CD8-positive, alpha-beta memory T cell (primary cell): Measurements from ENCODE around the gene MAMDC4. TPM values are rescaled to one million over a fixed set of nuclear protein-coding genes. Genes with fewer than 3 reads are reported as not detected.
"Not testable (repeated sequence)": the region's sequence is repeated elsewhere in the genome, so short reads cannot be mapped to it uniquely, and the experiment has no call there.

Experiments
- CTCF ChIA-PET: fragments of 350-600 bp; sonication (Branson Sonifier 250); formaldehyde crosslinking; loops from one replicate; lab custom pipeline; 2021; ENCODE audit warnings: antibody characterized with exemption; lab: Charles Lee
- POLR2A ChIA-PET: fragments of 350-600 bp; sonication (Branson Sonifier 250); formaldehyde crosslinking; loops from one replicate; lab custom pipeline; 2021; ENCODE audit warnings: antibody characterized with exemption; lab: Charles Lee
- DNase-seq, 5 donors: peaks; one replicate each; pipeline versions ENCODE4 v3.0.0 to v3.0.0-alpha.2; 2020 to 2022; ENCODE audit warnings: mixed read lengths in 1 of 5
- H3K27ac ChIP-seq: one replicate; pipeline ENCODE4 v1.7.0; 2013; ENCODE audit warnings: low read depth, mild to moderate bottlenecking, low read length, moderate library complexity
- H3K27me3 ChIP-seq: 2 replicates; pipeline ENCODE4 v1.7.0; 2013; ENCODE audit warnings: low read length, mild to moderate bottlenecking; ENCODE audit not compliant: insufficient read depth, poor library complexity, severe bottlenecking
- H3K36me3 ChIP-seq: 2 replicates; pipeline ENCODE4 v1.7.0; 2013; ENCODE audit warnings: mild to moderate bottlenecking, low read length, moderate library complexity; ENCODE audit not compliant: insufficient read depth
- H3K4me1 ChIP-seq: 2 replicates; pipeline ENCODE4 v1.7.0; 2013; ENCODE audit warnings: mild to moderate bottlenecking, low read length, moderate library complexity; ENCODE audit not compliant: insufficient read depth
- H3K4me3 ChIP-seq: 2 replicates; pipeline ENCODE4 v1.7.0; 2013; ENCODE audit warnings: mild to moderate bottlenecking, low read length
- H3K9me3 ChIP-seq: 2 replicates; pipeline ENCODE4 v1.7.0; 2013; ENCODE audit warnings: mild to moderate bottlenecking, low read length
- H3K27ac Mint-ChIP-seq, 8 donors: one replicate each; pipeline ENCODE4 v1.8.0; 2020 to 2021; ENCODE audit warnings: mixed read lengths in 8 of 8, mild to moderate bottlenecking in 6 of 8, inconsistent platforms in 3 of 8, moderate library complexity in 3 of 8
- H3K27me3 Mint-ChIP-seq, 2 donors: one replicate each; pipeline ENCODE4 v1.8.0; 2020 to 2021; ENCODE audit warnings: mixed read lengths in 2 of 2, mild to moderate bottlenecking in 1 of 2, moderate library complexity in 1 of 2
- H3K36me3 Mint-ChIP-seq, 3 donors: one replicate each; pipeline ENCODE4 v1.8.0; 2020 to 2021; ENCODE audit warnings: mixed read lengths in 3 of 3, inconsistent platforms in 1 of 3, mild to moderate bottlenecking in 1 of 3
- H3K4me1 Mint-ChIP-seq, 3 donors: one replicate each; pipeline ENCODE4 v1.8.0; 2020 to 2021; ENCODE audit warnings: mixed read lengths in 3 of 3, inconsistent platforms in 1 of 3, mild to moderate bottlenecking in 1 of 3
- H3K4me3 Mint-ChIP-seq, 7 donors: one replicate each; pipeline ENCODE4 v1.8.0; 2020 to 2021; ENCODE audit warnings: mixed read lengths in 7 of 7, mild to moderate bottlenecking in 6 of 7, moderate library complexity in 4 of 7, inconsistent platforms in 2 of 7
- H3K9me3 Mint-ChIP-seq, 5 donors: one replicate each; pipeline ENCODE4 v1.8.0; 2020 to 2022; ENCODE audit warnings: mixed read lengths in 5 of 5, mild to moderate bottlenecking in 3 of 5, moderate library complexity in 2 of 5, inconsistent platforms in 1 of 5
- polyA plus RNA-seq: library from polyadenylated mRNA; unstranded; fragments of 300-500 nt; fragmentation: Illumina TruSeq; gene quantifications from one replicate; pipeline ENCODE4 v1.2.3, GENCODE V29; 2021
- total RNA-seq, 2 experiments: library from RNA; stranded (reverse); gene quantifications; one replicate each; pipeline ENCODE4 v1.2.3, GENCODE V29; 2021

MAMDC4 gene
- total and polyA plus RNA-seq, 3 experiments from 2014 or later = 12.2 to 12.9 TPM; not detected in 1

DNA sequence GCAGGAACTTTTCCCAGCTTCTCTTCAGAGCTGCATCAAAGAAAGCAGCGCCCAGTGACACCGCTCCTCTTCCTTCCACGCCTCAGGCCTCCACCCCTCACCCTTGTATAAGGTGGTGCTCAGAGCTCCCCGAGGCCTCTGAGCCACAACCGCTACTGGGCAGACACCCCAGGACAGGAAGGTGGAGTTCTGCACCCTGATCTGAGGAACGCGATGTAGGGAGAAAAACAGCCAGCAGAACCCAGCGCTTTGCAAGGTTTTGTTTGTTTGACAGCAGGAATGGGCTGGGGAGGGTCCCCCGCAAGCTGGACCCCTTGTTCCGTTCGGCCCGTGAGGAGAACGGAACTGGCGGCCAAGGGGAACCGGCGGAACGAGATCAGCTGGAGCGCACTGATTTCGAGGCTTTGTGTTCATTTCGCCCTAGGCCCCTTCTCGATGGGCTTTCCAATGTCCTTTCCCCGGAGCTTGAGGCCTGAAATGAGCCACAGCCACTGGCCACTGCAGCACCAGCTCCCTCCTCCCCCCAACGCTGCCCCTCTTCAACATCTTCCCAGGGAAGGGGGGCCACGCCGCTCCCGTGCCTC lies 9.8 kb downstream of the MAMDC4 start:
- CTCF ChIA-PET = interaction anchor here (1.0 to 1.6 kb wide), 3 partner anchors 13 to 20 kb away, joined by 3 to 4 read pairs (median 4); partner anchors contain the start of gene AJM1
- H3K4me1 ChIP-seq = peaks cover 7% of the 10 kb centered on the region
- DNase-seq = no peak
- H3K9me3 ChIP-seq = no peaks in the 10 kb centered on the region
- H3K9me3 Mint-ChIP-seq = no peaks in the 10 kb centered on the region
- no peak overlapping the region for H3K4me3 ChIP-seq
- H3K4me3 Mint-ChIP-seq = peak overlapping the region in 1 of 7 donors; percentile 54
- H3K27ac Mint-ChIP-seq = peak overlapping the region in 1 of 8 donors; percentile 73
- no peaks in the 10 kb centered on the region for H3K27me3 ChIP-seq
- POLR2A ChIA-PET = no interaction called here
- peaks cover 11 to 23% (median 17%) of the 10 kb centered on the region in 3 donors for H3K4me1 Mint-ChIP-seq
- no peak overlapping the region for H3K27ac ChIP-seq
- H3K36me3 ChIP-seq = peaks cover 19% of the 10 kb centered on the region
- H3K36me3 Mint-ChIP-seq = peaks cover 0 to 39% (median 3%) of the 10 kb centered on the region in 3 donors
- H3K27me3 Mint-ChIP-seq = no peaks in the 10 kb centered on the region

DNA sequence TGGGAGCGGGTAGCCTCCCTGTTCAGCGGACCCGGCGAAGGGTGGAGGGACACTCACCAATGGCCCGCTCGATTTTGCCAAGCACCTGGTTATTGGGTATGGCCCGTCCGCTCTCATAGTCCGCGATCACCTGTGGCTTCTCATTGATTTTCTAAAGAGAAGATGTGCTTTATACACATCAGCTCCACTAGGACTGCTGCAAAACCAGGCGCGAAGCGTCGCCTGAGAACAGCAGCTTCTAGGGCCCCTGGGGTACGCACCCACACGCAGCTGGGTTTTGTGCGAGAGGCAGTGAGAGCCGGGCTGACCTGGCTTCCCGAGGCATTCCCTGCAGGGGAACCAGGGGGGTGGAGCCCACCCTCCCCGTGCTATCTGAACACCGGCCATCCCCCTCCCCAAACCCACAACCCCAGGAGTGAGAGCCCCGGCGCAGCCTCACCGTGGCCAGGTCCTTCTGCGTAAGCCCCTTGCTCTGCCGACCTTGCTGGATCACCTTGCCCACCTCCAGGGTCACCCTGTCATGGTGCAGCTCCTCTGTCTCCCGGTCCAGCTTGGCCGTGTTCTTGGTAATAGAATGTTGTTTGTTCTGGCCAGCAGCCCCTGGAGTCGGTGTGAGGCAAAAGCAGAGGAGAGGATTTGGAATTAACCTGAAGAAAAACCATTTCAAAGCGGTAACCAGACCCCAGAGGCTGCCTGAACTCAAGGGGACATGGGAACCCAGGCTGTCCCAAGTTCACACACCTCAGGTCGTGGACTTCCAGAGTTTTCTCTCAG lies 10.9 kb downstream of the MAMDC4 start:
- H3K9me3 ChIP-seq = no peaks in the 10 kb centered on the region
- peaks cover 0 to 39% (median 3%) of the 10 kb centered on the region in 3 donors for H3K36me3 Mint-ChIP-seq
- no peaks in the 10 kb centered on the region for H3K27me3 Mint-ChIP-seq
- no peak overlapping the region for H3K27ac ChIP-seq
- H3K4me3 Mint-ChIP-seq = peak overlapping the region in 3 of 7 donors; percentile 13 to 69 (median 34)
- H3K4me1 ChIP-seq = peaks cover 7% of the 10 kb centered on the region
- peak overlapping the region in 1 of 8 donors; percentile 69 for H3K27ac Mint-ChIP-seq
- no peak for DNase-seq
- H3K4me1 Mint-ChIP-seq = peaks cover 12 to 23% (median 17%) of the 10 kb centered on the region in 3 donors
- ChIA-PET POLR2A (interaction anchor here (1.6 kb wide), 1 partner anchor 19 kb away, joined by 4 read pairs; no protein-coding TSS in a partner anchor), CTCF (no interaction called here)
- no peaks in the 10 kb centered on the region for H3K9me3 Mint-ChIP-seq
- H3K36me3 ChIP-seq = peaks cover 19% of the 10 kb centered on the region
- H3K27me3 ChIP-seq = no peaks in the 10 kb centered on the region
- H3K4me3 ChIP-seq = no peak overlapping the region

DNA sequence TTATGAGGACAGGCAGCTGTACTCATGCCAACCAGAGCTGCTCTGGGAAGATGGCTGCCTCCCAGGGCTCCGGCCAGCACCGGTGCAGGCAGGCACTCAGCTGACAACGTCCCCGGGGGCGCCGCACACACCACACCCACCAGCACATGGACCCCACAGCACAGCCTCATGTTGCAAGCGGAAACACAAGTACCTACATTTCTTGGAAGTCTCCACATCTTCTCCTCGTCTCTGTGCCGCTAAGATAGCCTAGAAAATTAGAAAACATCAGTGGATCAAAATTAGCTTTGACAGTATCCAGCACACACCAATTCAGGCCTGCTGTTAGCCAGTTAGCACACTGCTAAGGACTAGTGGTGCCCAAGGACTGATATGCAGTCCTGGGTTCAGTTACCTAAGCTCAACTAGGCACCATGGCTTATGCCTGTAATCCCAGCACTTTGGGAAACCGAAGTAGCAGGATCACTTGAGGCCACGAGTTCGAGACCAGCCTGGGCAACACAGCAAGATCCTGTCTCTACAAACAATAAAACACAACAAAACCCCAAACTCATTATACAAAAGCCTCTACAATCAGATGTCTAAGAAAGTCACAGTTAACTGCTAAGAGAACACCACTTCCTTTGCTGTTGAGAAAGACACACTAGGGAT lies 11.6 kb downstream of the MAMDC4 start:
- ChIA-PET CTCF (no interaction called here), POLR2A (interaction anchor here (1.6 kb wide), 1 partner anchor 18 kb away, joined by 4 read pairs; no protein-coding TSS in a partner anchor)
- Mint-ChIP-seq H3K4me1 (peaks cover 12 to 23% (median 17%) of the 10 kb centered on the region in 3 donors), H3K27me3 (no peaks in the 10 kb centered on the region), H3K9me3 (no peaks in the 10 kb centered on the region), H3K27ac (peak overlapping the region in 4 of 8 donors; percentile 23 to 71 (median 64)), H3K4me3 (peak overlapping the region in 6 of 7 donors; percentile 13 to 95 (median 28)), H3K36me3 (peaks cover 0 to 39% (median 3%) of the 10 kb centered on the region in 3 donors)
- DNase-seq = no peak
- Histone ChIP-seq H3K27ac (no peak overlapping the region), H3K4me3 (no peak overlapping the region), H3K36me3 (peaks cover 19% of the 10 kb centered on the region), H3K4me1 (peaks cover 7% of the 10 kb centered on the region), H3K27me3 (no peaks in the 10 kb centered on the region), H3K9me3 (no peaks in the 10 kb centered on the region)

DNA sequence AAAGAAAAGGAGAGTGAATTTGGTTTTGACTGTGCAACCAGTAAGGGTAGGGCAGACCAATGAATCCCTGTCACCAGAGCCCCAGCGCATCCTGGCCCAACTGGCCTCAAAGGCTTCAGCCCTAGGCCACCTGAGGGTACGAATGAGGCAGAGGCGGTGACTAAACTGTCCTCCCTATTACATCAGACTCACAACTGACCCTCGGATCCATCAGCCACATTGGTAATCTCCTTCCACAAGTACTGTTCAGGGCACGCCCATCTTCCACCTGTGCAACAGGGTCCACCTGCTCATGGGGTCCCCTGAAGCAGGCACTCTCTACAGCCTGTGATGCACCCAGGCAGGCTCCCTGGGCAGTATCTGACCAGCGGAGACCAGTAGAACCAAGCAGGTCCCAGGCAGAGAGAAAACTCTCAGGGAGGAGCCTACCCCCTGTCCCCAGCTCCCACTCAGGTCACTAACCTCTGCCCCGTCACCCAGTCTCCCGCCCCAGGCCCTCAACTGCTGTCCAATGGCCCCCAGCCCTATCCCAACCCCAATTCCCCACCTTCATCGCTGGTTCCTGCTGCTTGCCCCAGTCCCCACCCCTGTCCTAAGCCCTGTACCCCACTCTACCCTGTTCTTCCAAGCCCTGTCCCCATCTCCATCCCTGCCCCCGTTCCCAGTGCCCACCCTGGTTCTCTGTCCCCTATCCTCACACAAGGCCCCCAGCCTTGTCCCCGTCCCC lies 13.1 kb downstream of the MAMDC4 start:
- H3K4me3 Mint-ChIP-seq = peak overlapping the region; percentile 81 to 95 (median 84)
- POLR2A ChIA-PET = no interaction called here
- H3K27ac Mint-ChIP-seq = peak overlapping the region in 7 of 8 donors; percentile 63 to 87 (median 80)
- H3K9me3 Mint-ChIP-seq = no peaks in the 10 kb centered on the region
- H3K4me1 ChIP-seq = peaks cover 7% of the 10 kb centered on the region
- H3K36me3 ChIP-seq = peaks cover 19% of the 10 kb centered on the region
- peaks cover 12 to 23% (median 17%) of the 10 kb centered on the region in 3 donors for H3K4me1 Mint-ChIP-seq
- H3K9me3 ChIP-seq = no peaks in the 10 kb centered on the region
- DNase-seq = no peak
- peak overlapping the region; percentile 66 for H3K4me3 ChIP-seq
- H3K27me3 Mint-ChIP-seq = no peaks in the 10 kb centered on the region
- peak overlapping the region; percentile 69 for H3K27ac ChIP-seq
- CTCF ChIA-PET = no interaction called here
- peaks cover 0 to 39% (median 3%) of the 10 kb centered on the region in 3 donors for H3K36me3 Mint-ChIP-seq
- H3K27me3 ChIP-seq = no peaks in the 10 kb centered on the region

DNA sequence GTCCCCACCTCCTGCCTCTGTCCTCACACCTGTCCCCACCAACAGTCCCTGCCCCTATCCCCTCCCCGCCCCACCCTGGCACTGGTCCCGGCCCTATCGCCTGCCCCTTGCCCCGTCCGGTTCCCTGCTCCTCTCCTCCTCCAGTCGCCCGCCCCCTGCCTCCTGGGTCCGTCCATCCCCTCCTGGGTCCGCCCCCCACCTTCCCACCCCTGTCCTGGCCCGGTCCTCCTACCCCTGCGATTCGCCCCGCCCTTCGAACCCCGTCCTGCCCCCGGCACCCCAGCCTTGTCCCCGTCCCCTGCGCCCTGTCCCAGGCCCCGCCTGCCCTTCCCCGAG lies 13.6 kb downstream of the MAMDC4 start:
- Mint-ChIP-seq H3K36me3 (peaks cover 0 to 36% (median 3%) of the 10 kb centered on the region in 3 donors), H3K4me3 (peak overlapping the region; percentile 81 to 95 (median 84)), H3K27ac (peak overlapping the region in 7 of 8 donors; percentile 63 to 90 (median 81)), H3K27me3 (no peaks in the 10 kb centered on the region), H3K4me1 (peaks cover 12 to 23% (median 17%) of the 10 kb centered on the region in 3 donors), H3K9me3 (no peaks in the 10 kb centered on the region)
- CTCF ChIA-PET = interaction anchor here (0.6 to 1.0 kb wide), 2 partner anchors 20 to 230 kb away, joined by 3 to 4 read pairs; partner anchors contain the start of gene TRAF2
- POLR2A ChIA-PET = interaction anchor here (0.7 to 1.9 kb wide), 4 partner anchors 15 to 388 kb away, joined by 3 to 7 read pairs (median 4); partner anchors contain the start of genes AJM1 and TRAF2
- Histone ChIP-seq H3K36me3 (peaks cover 19% of the 10 kb centered on the region), H3K27ac (peak overlapping the region; percentile 69), H3K27me3 (no peaks in the 10 kb centered on the region), H3K9me3 (no peaks in the 10 kb centered on the region), H3K4me3 (peak overlapping the region; percentile 66), H3K4me1 (peaks cover 7% of the 10 kb centered on the region)
- DNase-seq = peak in 1 of 5 donors; percentile 19

DNA sequence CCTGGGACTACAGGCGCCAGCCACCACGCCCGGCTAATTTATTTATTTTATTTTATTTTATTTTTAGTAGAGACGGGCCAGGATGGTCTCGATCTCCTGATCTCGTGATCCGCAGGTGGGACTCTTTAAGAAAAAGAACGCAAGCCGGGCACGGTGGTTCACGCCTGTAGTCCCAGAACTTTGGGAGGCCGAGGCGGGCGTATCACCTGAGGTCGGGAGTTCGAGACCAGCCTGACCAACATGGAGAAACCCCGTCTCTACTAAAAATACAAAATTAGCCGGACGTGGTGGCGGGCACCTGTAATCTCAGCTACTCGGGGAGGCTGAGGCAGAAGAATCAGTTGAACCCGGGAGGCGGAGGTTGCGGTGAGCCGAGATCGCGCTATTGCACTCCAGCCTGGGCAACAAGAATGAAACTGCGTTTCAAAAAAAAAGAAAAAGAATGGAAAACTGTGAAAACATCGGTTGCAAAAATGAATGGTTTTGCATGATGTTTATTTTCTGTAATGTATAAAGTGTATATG lies 14.8 kb downstream of the MAMDC4 start:
- Mint-ChIP-seq H3K4me1 (peaks cover 12 to 23% (median 17%) of the 10 kb centered on the region in 3 donors), H3K36me3 (peaks cover 0 to 28% (median 3%) of the 10 kb centered on the region in 3 donors), H3K27ac (peak overlapping the region in 6 of 8 donors; percentile 57 to 94 (median 78)), H3K4me3 (peak overlapping the region; percentile 65 to 85 (median 78))
- H3K27me3 Mint-ChIP-seq, H3K27ac ChIP-seq, DNase-seq, CTCF ChIA-PET, H3K4me1 ChIP-seq, H3K9me3 Mint-ChIP-seq, H3K4me3 ChIP-seq, H3K27me3 ChIP-seq, H3K9me3 ChIP-seq: not testable (repeated sequence)
- peaks cover 19% of the 10 kb centered on the region for H3K36me3 ChIP-seq
- POLR2A ChIA-PET = interaction anchor here (1.9 kb wide), 1 partner anchor 14 kb away, joined by 5 read pairs; no protein-coding TSS in a partner anchor

DNA sequence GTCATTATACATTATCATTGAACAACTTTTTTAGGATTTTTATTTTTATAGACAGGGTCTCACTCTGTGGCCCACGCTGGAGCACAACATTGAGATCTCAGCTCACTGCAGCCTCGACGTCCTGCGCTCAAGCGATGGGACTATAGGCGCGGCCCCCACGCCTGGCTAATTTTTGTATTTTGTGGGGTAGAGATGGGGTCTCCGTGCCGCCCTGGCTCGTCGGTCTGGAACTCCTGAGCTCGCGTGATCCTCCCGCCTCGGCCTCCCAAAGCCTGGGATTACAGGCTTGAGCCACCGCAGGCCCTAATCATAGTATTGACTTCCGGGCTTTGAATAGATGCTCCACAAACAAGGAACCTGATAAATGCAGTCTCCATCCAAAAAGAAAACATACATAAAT lies 15.3 kb downstream of the MAMDC4 start:
- CTCF ChIA-PET = no interaction called here
- peaks cover 0 to 22% (median 3%) of the 10 kb centered on the region in 3 donors for H3K36me3 Mint-ChIP-seq
- POLR2A ChIA-PET = interaction anchor here (1.9 kb wide), 1 partner anchor 14 kb away, joined by 5 read pairs; no protein-coding TSS in a partner anchor

More for the DNA sequence above, 15.3 kb downstream of the MAMDC4 start:
- DNase-seq = no peak
- Histone ChIP-seq H3K4me1 (peaks cover 7% of the 10 kb centered on the region), H3K9me3 (no peaks in the 10 kb centered on the region), H3K36me3 (peaks cover 15% of the 10 kb centered on the region), H3K27me3 (no peaks in the 10 kb centered on the region), H3K27ac (no peak overlapping the region), H3K4me3 (no peak overlapping the region)
- H3K27me3 Mint-ChIP-seq = no peaks in the 10 kb centered on the region
- H3K27ac Mint-ChIP-seq = peak overlapping the region in 5 of 8 donors; percentile 36 to 94 (median 74)
- H3K4me3 Mint-ChIP-seq = peak overlapping the region; percentile 63 to 85 (median 73)
- H3K4me1 Mint-ChIP-seq = peaks cover 12 to 23% (median 17%) of the 10 kb centered on the region in 3 donors
- no peaks in the 10 kb centered on the region for H3K9me3 Mint-ChIP-seq
